Endodermal cell (in vitro differentiated cells): ENCODE results near the gene CCDC152. TPM values are rescaled to one million over a fixed set of nuclear protein-coding genes. Genes with fewer than 3 reads are reported as not detected.

ENCODE experiments used
- DNase-seq: peaks from one replicate; pipeline ENCODE4 v3.0.0-alpha.2; 2017
- H3K27ac ChIP-seq: 2 replicates; pipeline ENCODE4 v1.5.1; 2013; ENCODE audit warnings: mild to moderate bottlenecking, low read depth, low read length, moderate library complexity
- H3K27me3 ChIP-seq: 2 replicates; pipeline ENCODE4 v1.6.1; 2013; ENCODE audit warnings: mild to moderate bottlenecking, low read length, moderate library complexity; ENCODE audit not compliant: insufficient read depth, control insufficient read depth, poor library complexity, severe bottlenecking
- H3K36me3 ChIP-seq: 2 replicates; pipeline ENCODE4 v1.7.0; 2013; ENCODE audit warnings: mild to moderate bottlenecking, low read length, moderate library complexity; ENCODE audit not compliant: control insufficient read depth, insufficient read depth
- H3K4me1 ChIP-seq: one replicate; pipeline ENCODE4 v1.7.0; 2013; ENCODE audit warnings: low read length; ENCODE audit not compliant: control insufficient read depth, insufficient read depth
- H3K4me3 ChIP-seq: 2 replicates; pipeline ENCODE4 v1.5.1; 2013; ENCODE audit warnings: mild to moderate bottlenecking, low read length, moderate library complexity
- H3K9ac ChIP-seq: 2 replicates; pipeline ENCODE4 v1.6.1; 2013; ENCODE audit warnings: mild to moderate bottlenecking, low read length, moderate library complexity; ENCODE audit not compliant: poor library complexity, severe bottlenecking; ENCODE audit errors: extremely low read depth
- H3K9me3 ChIP-seq: 2 replicates; pipeline ENCODE4 v1.6.1; 2013; ENCODE audit warnings: mild to moderate bottlenecking, low read length, moderate library complexity; ENCODE audit not compliant: control insufficient read depth
- H3K27ac Mint-ChIP-seq: 2 replicates; pipeline ENCODE4 v1.8.0; 2020; ENCODE audit warnings: mixed read lengths
- H3K27me3 Mint-ChIP-seq: 2 replicates; pipeline ENCODE4 v1.8.0; 2021; ENCODE audit warnings: mild to moderate bottlenecking, mixed read lengths; ENCODE audit not compliant: insufficient read depth
- H3K36me3 Mint-ChIP-seq: 2 replicates; pipeline ENCODE4 v1.8.0; 2020; ENCODE audit warnings: low read depth, mixed read lengths
- H3K4me1 Mint-ChIP-seq: 2 replicates; pipeline ENCODE4 v1.8.0; 2020; ENCODE audit warnings: mixed read lengths
- H3K4me3 Mint-ChIP-seq: 2 replicates; pipeline ENCODE4 v1.8.0; 2020; ENCODE audit warnings: mild to moderate bottlenecking, moderate library complexity, mixed read lengths
- H3K9me3 Mint-ChIP-seq: 2 replicates; pipeline ENCODE4 v1.8.0; 2020; ENCODE audit warnings: mild to moderate bottlenecking, mixed read lengths
- WGBS, 2 experiments: methylation state at CpG; one replicate each; pipeline versions ENCODE4 v1.1.5 to v1.1.7; 2013; ENCODE audit warnings: missing lambda C conversion rate in 2 of 2, mixed read lengths in 1 of 2; ENCODE audit not compliant: insufficient coverage in 1 of 2, insufficient read length in 1 of 2; 5-methylcytosine and 5-hydroxymethylcytosine counted together
- total RNA-seq, 2 donors: library from RNA; stranded (reverse); fragmentation: NEBNext Ultra II Directional in 1 of 2; extraction: Animal tissue kit (Norgen Biotek cat#: 25700) in 1 of 2; gene quantifications; 2 replicates in 1 of 2; 3 replicates in 1 of 2; pipeline ENCODE4 v1.2.1, GENCODE V29; 2021
- TF ChIP-seq, protein P1 (sequence below): fragments of 200-600 bp; sonication (generic); conservative IDR thresholded peaks from 2 replicates; pipeline ENCODE4 v1.5.0; 2021; ENCODE audit warnings: antibody characterized with exemption, mild to moderate bottlenecking

Gene CCDC152
- total RNA-seq, 2 donors from 2014 or later: 4.7 to 13.9 TPM

DNA sequence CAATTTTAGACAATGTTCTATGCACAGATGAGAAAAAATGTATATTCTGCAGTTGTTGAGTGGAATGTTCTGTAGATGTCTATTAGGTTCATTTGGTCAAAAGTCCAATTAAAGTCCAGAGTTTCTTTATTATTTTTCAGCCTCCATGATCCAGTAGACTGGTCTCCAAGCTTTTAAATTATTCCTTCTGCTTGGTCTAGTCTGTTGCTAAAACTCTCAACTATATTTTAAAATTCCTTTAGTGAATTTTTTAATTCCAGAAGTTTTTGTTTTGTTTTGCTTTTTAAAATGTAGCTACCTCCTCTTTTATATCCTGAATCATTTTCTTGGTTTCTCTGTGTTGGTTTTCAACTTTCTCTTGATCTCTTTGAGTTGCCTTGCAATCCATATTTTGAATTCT lies 30.5 kb downstream of the CCDC152 start:
- Histone ChIP-seq H3K9ac (no peak overlapping the region), H3K27me3 (no peaks in the 10 kb centered on the region), H3K4me3 (no peak overlapping the region), H3K4me1 (no peaks in the 10 kb centered on the region), H3K27ac (no peak overlapping the region), H3K36me3 (no peaks in the 10 kb centered on the region), H3K9me3 (peaks cover 28% of the 10 kb centered on the region)
- TF ChIP-seq, protein P1, sequence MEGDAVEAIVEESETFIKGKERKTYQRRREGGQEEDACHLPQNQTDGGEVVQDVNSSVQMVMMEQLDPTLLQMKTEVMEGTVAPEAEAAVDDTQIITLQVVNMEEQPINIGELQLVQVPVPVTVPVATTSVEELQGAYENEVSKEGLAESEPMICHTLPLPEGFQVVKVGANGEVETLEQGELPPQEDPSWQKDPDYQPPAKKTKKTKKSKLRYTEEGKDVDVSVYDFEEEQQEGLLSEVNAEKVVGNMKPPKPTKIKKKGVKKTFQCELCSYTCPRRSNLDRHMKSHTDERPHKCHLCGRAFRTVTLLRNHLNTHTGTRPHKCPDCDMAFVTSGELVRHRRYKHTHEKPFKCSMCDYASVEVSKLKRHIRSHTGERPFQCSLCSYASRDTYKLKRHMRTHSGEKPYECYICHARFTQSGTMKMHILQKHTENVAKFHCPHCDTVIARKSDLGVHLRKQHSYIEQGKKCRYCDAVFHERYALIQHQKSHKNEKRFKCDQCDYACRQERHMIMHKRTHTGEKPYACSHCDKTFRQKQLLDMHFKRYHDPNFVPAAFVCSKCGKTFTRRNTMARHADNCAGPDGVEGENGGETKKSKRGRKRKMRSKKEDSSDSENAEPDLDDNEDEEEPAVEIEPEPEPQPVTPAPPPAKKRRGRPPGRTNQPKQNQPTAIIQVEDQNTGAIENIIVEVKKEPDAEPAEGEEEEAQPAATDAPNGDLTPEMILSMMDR: no peak
- no peaks in the 10 kb centered on the region for H3K4me1 Mint-ChIP-seq
- no peaks in the 10 kb centered on the region for H3K27me3 Mint-ChIP-seq
- H3K4me3 Mint-ChIP-seq: no peak overlapping the region
- peaks cover 7% of the 10 kb centered on the region for H3K36me3 Mint-ChIP-seq
- no peak for DNase-seq
- no peak overlapping the region for H3K27ac Mint-ChIP-seq
- H3K9me3 Mint-ChIP-seq: peaks cover 33% of the 10 kb centered on the region

DNA sequence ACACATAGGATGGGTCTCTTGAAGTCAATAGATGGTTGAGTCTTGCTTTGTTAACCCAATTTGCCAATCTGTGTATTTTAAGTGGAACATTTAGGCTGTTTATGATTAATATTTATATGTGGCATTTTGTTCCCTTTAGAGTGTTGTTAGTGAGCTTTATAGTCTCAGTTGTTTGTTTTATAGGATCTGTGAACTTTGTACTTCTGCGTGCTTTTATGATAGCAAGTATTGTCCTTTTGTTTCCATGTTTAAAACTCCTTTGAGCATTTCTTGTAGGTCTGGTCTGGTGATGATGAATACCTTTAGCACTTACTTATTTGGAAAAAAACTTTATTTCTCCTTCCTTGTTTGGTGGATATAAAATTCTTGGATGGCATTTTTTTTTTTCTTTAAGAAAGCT lies 31.2 kb downstream of the CCDC152 start:
- no peak overlapping the region for H3K4me3 ChIP-seq
- H3K27ac Mint-ChIP-seq: no peak overlapping the region
- no peak overlapping the region for H3K4me3 Mint-ChIP-seq
- 100% methylated on average over 1 of the region's 1 CpG; no CpG with 5 or more reads in 1 of the 2 experiments for WGBS, 2 experiments
- H3K27me3 ChIP-seq: no peaks in the 10 kb centered on the region
- no peak overlapping the region for H3K9ac ChIP-seq
- peaks cover 28% of the 10 kb centered on the region for H3K9me3 ChIP-seq
- H3K27me3 Mint-ChIP-seq: no peaks in the 10 kb centered on the region
- H3K27ac ChIP-seq: no peak overlapping the region
- H3K9me3 Mint-ChIP-seq: peaks cover 33% of the 10 kb centered on the region
- peaks cover 7% of the 10 kb centered on the region for H3K36me3 Mint-ChIP-seq
- no peaks in the 10 kb centered on the region for H3K4me1 Mint-ChIP-seq
- H3K36me3 ChIP-seq: no peaks in the 10 kb centered on the region
- TF ChIP-seq, protein P1: no peak
- no peak for DNase-seq
- no peaks in the 10 kb centered on the region for H3K4me1 ChIP-seq

DNA sequence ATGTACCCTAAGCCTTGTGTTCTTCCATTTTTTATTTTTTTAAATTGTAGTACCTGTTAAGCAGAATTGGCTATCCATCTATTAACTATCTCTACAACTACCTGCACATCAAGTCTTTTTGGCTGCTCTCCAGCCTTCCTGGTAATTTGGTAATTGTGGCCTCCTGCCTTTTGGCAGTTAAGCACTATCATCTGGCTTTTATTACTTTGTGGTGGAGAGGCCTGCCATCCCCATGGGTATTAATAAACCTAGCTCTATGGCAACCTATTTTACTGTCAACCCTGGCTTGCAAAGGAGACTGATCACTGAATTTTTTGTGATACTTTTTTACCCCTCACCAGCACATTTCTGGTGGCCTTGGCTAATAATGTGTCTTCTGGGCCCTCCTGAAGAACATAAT lies 34.5 kb downstream of the CCDC152 start:
- Mint-ChIP-seq H3K4me3 (no peak overlapping the region), H3K36me3 (peaks cover 4% of the 10 kb centered on the region), H3K4me1 (no peaks in the 10 kb centered on the region), H3K9me3 (peaks cover 20% of the 10 kb centered on the region), H3K27me3 (no peaks in the 10 kb centered on the region), H3K27ac (no peak overlapping the region)
- no peaks in the 10 kb centered on the region for H3K27me3 ChIP-seq
- no peaks in the 10 kb centered on the region for H3K36me3 ChIP-seq
- no peak overlapping the region for H3K4me3 ChIP-seq
- H3K4me1 ChIP-seq: no peaks in the 10 kb centered on the region
- no peak overlapping the region for H3K9ac ChIP-seq
- H3K27ac ChIP-seq: no peak overlapping the region
- TF ChIP-seq, protein P1: no peak
- DNase-seq: no peak
- peaks cover 19% of the 10 kb centered on the region for H3K9me3 ChIP-seq
